Breast epithelium (tissue), 3 donors: Measurements from ENCODE around the gene ITPRID2.

Experiments
- CTCF ChIP-seq, 3 donors: fragments of 450-650 bp; IDR thresholded peaks; one replicate each; pipeline ENCODE4 v1.5.1; 2016 to 2017; ENCODE audit warnings: antibody characterized with exemption in 3 of 3, mild to moderate bottlenecking in 3 of 3, moderate library complexity in 3 of 3
- POLR2A ChIP-seq: fragments of 450-650 bp; IDR thresholded peaks from one replicate; pipeline ENCODE4 v1.6.1; 2016; ENCODE audit warnings: antibody characterized with exemption, mild to moderate bottlenecking, moderate library complexity

DNA sequence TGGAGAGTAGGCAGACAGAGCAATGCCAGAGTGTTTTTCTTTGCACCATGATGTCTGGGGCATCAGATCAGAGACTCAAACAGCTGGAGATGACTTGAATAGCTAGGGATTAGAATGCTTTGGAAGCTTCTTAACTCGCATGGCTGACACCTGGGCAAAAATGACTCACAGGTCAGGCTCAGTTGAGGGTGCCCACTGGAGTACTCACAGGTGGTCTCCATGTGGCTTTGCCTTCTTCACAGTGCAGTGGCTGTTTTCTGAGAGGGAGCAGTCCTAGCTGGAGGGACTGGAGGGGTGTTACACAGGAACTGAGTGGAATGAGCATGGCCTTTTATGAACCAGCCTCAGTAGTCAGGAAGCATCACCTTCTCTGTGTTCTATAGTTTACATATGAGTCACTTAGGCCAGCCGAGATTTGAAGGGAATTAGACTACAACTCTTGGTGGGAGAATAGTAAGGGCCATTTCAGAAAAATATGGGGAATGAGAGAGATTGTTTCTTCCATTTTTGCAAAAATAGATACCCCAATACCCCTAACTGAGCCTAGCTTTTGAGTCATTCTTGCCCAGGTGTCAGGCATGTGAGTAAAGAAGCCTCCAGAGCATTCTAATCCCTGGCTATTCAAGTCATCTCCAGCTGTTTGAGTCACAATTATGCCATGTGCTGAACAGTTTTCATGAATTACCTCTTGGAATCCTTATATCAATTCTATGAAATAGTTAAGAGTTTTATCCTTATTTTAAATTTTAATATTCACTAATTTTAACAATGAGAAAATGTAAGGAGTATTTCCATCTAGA is 87.0 kb downstream of the ITPRID2 start:
- TF ChIP-seq CTCF (IDR thresholded peaks at IDR 0.05) (no peak), POLR2A (no peak)
